ENCODE measurements around the gene MAP4K2. TPM values are rescaled to one million over a fixed set of nuclear protein-coding genes. Genes with fewer than 3 reads are reported as not detected.

The MAP4K2 gene
- total and polyA plus RNA-seq, 8 donors = 19.3 to 48.2 (median 45.2) TPM

- Histone ChIP-seq H3K36me3 (peaks cover 0 to 46% of the 10 kb centered on the region in 2 donors), H3K27ac (peak overlapping the region; percentile 70 to 80), H3K27me3 (no peaks in the 10 kb centered on the region), H3K4me1 (peaks cover 8 to 42% of the 10 kb centered on the region in 2 donors), H3K9me3 (no peaks in the 10 kb centered on the region), H3K4me3 (peak overlapping the region; percentile 50 to 65)
- intact Hi-C loops (cut with DNase I) = no loop called here
- no peak for TF ChIP-seq CTCF (IDR thresholded peaks at IDR 0.05)
- ATAC-seq (no peak), DNase-seq (peak in 1 of 4 donors; percentile 58)
These were observed 450 bp downstream of the MAP4K2 start for GRCh38 chr11:64802370-64803157.

DNA sequence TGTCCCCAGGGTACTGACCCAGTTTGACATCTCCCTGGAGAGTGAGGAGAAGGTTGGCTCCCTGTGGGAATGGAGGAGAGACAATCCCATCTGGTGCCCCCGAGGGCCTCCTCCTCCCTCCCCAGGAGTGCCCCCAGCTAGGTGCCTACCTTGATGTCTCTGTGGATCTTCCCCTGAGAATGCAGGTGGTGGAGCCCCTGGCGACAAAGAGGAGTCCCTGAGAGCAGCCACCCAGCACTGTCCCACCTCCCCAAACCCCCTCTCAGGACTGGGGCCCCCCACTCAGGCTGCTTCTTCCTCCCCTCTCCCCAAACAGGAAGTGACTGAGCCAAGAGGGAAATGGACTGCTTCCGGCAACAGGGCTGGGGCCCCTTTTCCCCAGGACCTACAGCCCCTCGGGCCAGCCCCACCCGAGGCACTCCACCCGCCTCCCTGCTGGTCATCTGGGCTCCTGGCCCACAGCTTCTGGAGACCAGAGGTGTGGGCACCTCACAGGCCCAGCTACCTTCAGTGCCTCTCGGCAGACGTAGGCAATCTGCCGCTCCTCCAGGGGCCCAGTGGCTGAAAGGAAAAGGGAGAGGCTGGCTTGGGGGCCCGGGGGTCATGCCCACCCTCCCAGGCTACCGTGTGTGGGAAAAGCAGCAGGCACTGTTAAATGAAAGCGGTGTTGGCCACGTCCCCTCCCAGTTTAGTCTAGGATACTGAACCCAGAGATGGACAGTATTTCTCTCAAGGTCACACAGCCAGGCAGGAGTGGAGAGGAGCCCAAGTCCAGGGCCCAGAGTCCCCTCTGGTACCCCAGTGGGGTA is 1.2 kb downstream of the MAP4K2 start:
- H3K4me1 ChIP-seq = peaks cover 8 to 47% of the 10 kb centered on the region in 2 donors
- DNase-seq = peak in 1 of 4 donors; percentile 26
- no peak for TF ChIP-seq CTCF (IDR thresholded peaks at IDR 0.05)

DNA sequence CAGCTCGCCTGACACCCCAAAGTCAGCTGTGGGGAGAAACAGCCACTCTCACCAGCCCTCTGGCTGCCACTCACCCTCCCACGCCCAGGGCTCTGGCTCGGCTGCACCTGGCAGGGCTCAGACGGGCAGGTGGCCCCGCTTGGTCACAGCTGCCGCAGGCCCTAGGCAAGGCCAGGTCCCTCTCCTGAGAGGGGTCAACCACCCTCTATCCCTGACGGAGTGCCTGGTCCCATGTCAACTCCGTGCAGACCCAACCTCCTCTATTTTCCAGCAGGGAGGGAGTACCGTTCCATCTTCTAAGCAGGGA is 1.9 kb downstream of the MAP4K2 start:
- peak overlapping the region; percentile 56 to 80 for H3K27ac ChIP-seq
- peak overlapping the region in 1 of 2 donors; percentile 65 for H3K4me3 ChIP-seq
- intact Hi-C loops (cut with DNase I) = no loop called here
- TF ChIP-seq CTCF (IDR thresholded peaks at IDR 0.05) = no peak
- H3K36me3 ChIP-seq = peaks cover 0 to 46% of the 10 kb centered on the region in 2 donors
- H3K9me3 ChIP-seq = no peaks in the 10 kb centered on the region
- DNase-seq (peak in 1 of 4 donors; percentile 79), ATAC-seq (no peak)
- no peaks in the 10 kb centered on the region for H3K27me3 ChIP-seq
- H3K4me1 ChIP-seq = peaks cover 8 to 49% of the 10 kb centered on the region in 2 donors

More for the DNA sequence above, 1.2 kb downstream of the MAP4K2 start:
- ATAC-seq = no peak
- H3K36me3 ChIP-seq = peaks cover 0 to 46% of the 10 kb centered on the region in 2 donors
- H3K27me3 ChIP-seq = no peaks in the 10 kb centered on the region
- intact Hi-C loops (cut with DNase I) = no loop called here
- H3K9me3 ChIP-seq = no peaks in the 10 kb centered on the region
- H3K27ac ChIP-seq = peak overlapping the region; percentile 70 to 80
- peak overlapping the region; percentile 50 to 65 for H3K4me3 ChIP-seq

DNA sequence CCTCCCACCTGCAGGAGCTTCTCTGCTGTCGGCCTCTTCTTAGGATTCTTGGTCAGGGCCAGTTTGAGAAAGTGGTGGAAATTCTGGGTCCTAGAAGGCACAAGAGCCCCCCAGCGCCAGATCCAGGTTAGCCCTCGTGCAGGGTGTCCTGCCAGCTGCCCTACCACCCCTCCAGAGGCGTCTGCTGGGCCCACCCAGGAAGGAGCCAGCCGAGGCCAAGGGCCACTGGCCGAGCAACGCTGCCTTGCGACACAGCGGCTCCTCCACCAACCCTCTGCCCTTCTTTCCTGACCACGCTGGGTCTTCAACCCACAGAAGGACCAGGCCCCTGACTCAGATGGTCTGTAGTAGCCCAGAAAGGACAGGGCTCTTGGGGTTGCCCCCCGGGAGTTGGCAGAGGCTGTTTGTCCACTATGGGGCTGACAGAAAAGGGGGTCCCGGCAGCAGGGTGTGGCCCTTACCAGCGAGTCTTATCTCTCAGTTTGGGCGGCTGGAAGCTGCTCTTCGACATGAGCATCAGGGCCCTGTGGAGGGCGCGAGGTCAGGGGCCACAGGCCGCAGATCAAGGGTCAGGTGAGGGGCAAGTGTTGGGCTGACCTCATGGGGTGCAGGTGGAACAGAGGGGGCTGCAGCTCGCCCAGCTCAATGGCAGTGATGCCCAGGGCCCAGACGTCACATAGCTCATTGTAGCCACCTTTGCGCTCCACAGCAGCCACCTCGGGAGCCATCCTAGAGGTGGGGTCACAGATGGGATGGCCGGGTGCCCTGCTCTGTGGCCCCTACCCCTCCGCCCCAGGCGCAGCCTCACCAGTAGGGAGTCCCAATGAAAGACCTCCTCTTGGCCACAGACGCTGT is 2.5 kb downstream of the MAP4K2 start:
- Histone ChIP-seq H3K9me3 (no peaks in the 10 kb centered on the region), H3K36me3 (peaks cover 0 to 42% of the 10 kb centered on the region in 2 donors), H3K4me3 (no peak overlapping the region), H3K27me3 (no peaks in the 10 kb centered on the region), H3K4me1 (peaks cover 8 to 49% of the 10 kb centered on the region in 2 donors), H3K27ac (peak overlapping the region; percentile 56 to 80)
- intact Hi-C loops (cut with DNase I) = no loop called here
- DNase-seq (peak in 1 of 4 donors; percentile 76), ATAC-seq (no peak)
- TF ChIP-seq CTCF (IDR thresholded peaks at IDR 0.05) = no peak

Data from left lung (tissue), 10 donors.